GM21367 (cell line): ENCODE results near the gene NUDCD3.

Experiments used
- ATAC-seq: cut with Tn5 transposase; IDR thresholded peaks from one replicate; pipeline ENCODE4 v1.9.1; 2021; ENCODE audit not compliant: unreplicated experiment

NUDCD3 gene

DNA sequence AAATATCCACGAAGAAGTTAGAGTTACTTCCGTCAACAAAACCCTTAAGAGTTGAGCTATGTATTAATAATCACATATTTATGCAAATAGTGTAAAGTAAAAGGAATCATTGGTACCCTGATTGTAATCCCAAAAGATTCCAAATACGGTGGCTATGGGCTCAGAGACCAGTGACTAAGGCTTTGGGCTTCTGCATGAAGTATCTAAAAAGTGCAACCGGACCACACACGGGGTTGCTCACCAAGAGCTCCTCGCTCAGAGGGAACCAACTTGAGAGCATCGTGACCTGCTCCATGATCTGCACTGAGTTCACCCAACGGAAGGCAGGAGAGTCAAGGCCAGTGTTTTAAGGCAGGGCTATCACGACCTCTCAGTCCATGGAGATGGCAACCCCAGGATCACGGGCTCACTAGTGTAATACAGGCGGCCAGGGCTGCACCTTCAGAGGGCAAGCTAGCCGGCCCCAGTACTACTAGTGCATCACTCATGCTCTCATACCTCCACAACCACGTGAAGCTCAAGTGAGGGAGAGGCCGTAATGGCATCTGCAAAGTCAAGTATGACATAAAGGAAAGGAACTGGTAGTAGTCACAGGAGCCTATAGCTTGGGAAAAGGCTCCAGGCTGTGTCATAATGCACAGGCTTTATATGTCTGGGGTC is 87.9 kb downstream of the NUDCD3 start:
- ATAC-seq = no peak

DNA sequence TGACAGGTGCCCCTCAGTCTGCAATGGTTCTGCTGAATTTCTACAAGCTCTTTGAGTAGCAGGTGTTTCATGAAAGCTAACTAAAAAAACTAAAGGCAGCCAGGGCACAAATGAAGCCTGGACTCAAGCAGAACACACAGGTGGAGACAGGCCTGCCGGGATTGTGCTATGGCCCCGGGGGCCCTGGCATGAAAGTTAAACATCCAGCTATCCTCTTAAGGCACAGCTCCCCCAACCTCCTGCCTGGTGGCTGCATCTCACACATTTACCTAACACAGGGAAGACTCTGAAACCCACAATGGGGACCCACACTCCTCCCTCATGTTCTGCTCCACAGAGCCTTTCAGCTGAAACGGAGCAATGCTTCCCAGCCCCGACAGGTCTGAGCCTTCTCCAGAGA is 88.8 kb downstream of the NUDCD3 start:
- ATAC-seq = no peak

DNA sequence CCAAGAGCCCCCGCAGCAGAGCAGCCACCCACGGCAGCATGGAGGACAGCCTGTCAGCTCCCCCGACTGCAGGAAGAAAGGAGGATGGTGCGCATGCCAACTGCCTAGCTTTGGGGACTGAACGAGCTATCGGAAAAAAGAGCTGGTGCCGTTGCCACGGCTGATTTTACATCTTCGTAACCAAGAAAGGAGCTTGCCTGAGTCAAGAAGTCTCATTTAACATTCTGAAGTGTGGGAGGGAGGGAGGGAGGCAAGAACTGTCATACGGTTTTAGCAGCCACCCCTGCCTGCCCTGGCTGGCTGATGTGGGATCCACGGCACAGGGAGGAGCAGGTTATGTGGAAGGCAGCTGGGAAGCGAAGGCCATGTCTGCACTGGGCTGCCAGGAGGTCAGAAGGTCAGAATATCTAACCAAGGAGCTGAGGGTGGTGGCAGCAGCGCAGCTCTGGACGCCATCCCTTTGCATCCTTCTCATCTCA is 90.4 kb downstream of the NUDCD3 start:
- no peak for ATAC-seq

DNA sequence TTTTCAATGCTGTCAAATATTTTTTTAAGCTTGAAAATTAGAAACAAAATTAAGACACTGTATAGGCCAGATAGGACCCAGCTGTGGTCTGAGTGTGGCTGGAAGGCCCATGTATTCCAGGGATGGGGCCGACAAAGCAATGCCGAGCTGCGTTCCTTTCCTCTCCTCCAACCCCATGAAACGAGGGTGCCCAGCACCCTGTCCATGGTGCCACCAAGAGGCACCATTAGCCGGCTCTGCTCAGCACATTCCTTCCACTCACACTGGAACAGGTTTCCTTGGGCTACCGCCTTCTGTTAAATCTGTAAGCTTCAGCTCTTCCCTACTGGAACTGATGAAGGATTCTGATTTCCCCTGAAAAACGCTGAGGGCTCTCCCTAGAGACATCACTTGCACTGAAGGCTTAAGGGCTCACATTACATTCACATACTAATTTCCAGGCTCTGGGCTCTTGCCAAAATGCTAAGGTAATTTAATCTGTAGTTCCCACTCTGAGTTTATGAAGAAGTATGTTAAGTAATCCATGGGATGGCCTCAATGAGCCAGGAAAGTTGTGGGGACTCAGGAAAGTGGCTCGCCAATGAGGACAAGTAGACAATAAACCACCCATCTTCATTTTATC is 91.4 kb downstream of the NUDCD3 start:
- ATAC-seq = no peak

- ATAC-seq = no peak
These were observed 91.9 kb downstream of the NUDCD3 start for GRCh38 chr7:44398511-44398911.

GRCh38 chr7:44396931-44397545 is 93.4 kb downstream of the NUDCD3 start:
- no peak for ATAC-seq

GRCh38 chr7:44396496-44396895 is 94.0 kb downstream of the NUDCD3 start:
- no peak for ATAC-seq

GRCh38 chr7:44395067-44395466 is 95.4 kb downstream of the NUDCD3 start:
- no peak for ATAC-seq

GRCh38 chr7:44394636-44395035 is 95.8 kb downstream of the NUDCD3 start:
- ATAC-seq = no peak

DNA sequence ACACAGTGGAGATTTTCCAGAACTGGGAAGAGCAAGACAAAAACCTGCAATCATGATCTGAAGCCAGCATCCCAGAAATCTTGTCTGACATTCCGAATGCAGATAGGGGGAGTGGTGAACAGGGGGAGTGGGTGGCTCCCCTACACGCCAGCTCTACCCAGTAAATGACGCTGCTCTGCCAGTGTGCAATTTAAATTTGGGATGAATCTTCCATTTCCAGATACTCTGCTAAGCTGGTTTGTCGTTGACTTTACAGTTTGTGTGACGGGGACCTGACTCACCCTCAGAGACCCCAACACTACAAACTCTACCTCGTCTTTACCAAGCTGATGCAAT is 96.4 kb downstream of the NUDCD3 start:
- no peak for ATAC-seq

DNA sequence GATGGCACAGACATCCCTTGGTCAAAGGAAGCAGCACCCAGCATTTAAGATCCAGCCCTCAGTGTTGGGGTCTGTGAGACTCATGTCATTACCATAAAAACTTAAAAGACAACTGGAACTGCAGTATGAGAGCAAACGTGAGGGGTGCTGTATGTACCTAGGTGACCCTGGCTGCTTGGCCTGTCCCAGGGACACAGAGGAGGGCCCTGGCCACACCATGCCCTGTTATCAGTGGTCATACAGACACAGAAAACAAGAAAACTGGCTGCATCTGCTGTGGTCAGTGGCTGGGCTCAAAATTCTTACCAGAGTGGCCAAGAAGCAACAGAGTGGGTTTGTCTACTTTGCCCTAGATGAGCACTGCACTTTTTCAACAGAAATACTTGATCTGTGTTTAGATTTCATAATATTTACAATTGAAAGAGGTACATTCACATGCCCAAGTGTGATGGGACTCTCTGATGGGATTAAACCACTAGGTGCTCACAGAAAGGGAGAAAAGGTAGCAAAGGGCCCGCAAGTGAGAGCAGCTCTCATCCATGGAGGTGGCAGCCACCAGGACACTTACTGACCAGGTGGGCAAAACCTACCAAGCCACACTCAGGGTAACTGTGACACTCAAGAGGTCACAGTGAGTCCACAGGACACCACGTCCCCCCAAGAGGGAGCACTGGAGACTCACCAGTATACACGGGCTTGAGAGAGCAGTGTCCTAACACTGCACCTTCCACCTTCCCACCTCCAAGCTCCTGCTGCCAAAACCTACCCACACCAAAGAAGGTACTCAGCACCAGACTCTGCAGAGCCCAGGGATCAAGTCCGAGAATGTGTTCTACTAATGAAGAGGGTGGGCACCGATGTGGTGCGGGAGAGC is 97.0 kb downstream of the NUDCD3 start:
- ATAC-seq = no peak

DNA sequence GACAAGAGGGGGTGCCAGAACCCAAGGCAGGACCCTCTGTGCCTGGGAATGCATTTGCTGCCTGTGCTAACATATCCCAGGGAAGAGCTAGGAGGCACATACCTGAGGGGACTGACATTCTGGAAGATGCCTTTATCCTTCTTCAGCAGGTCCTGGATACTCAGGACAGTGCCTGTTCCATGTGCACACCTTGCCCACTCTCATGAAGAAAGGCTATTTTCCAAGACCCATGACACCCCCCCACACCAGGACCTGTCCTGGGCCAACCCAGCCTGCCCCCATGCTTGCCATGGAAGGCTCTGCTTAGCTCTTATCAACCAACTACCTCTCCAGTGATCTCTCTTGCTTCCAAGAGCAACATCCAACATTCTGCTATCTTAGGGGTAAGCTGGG is 97.8 kb downstream of the NUDCD3 start:
- ATAC-seq = no peak

DNA sequence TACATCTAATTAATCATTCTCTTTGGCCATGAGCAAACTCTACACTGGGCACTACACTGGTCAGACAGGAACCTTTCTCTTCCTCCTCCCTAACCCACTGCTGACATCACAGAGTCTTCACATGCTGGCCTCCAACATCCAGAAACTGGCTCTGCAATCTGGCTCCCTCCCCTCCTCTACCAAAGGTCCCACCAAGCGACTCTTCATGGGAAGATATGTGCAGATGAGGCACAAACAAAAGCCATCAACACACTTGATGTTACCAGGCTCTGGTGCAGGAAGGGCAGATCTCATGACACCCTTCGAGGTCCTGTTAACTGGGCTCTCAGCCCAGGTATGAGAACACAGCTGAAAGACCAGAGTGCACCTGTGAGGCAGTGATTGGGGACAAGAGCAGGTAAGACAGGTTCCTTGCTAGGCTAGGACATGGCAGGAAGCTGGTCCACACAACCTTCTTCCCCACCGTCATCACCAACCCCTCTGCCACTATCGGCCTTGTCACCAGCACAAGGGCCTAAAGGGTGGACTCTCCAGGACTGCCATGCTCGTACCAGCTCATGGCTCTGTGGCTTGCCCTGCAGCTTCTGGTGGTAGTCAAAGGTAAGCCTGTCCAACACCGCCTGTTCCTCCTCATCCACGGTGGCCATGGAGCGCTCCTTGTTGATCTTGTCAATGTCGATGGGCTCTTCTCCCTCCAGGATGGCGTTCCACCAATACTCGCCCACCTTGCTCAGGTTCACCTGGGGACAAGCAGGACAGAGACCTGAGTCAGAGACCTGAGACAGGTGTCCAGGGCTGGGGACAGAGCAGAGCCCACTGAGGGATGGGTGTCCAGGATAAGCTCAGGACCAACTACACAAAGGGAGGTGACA is 98.5 kb downstream of the NUDCD3 start:
- ATAC-seq = no peak

DNA sequence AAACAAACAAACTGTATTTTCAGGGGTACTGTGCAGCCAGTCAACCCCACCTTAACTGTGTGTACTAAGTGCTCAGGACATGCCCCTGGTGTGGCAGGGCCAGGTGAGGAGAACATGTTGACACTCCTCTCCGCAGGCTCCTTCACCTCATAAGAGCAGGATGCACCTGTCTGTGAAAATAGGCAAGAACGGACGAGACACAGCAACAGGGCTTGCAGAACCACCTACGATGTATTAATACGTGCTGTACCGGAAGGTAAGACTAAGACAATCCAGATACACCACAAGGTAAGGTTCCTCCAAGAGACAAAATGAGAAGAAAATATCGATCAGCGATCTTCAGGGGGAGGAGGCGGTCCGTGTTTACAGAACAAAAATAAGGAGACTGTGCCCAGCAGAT is 99.3 kb downstream of the NUDCD3 start:
- ATAC-seq = no peak

DNA sequence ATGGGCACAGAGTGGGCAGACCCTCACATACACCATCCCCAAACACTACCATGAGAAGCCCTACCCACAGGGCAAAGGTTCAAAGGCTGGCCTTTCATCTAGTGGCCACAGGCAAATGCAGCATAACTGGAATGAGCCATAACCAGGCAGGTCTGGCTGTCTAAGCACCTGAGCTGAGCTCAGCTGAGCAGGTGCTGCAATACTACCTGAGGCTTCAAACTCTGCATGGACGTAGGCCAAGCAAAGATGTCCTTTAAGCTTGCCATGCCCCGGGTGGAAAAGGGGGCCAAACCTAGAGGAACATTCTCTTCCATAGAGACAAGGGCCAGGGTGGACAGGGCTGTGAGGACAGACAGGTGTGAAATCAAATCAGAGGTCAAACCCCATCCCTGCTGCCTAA is 99.8 kb downstream of the NUDCD3 start:
- no peak for ATAC-seq

DNA sequence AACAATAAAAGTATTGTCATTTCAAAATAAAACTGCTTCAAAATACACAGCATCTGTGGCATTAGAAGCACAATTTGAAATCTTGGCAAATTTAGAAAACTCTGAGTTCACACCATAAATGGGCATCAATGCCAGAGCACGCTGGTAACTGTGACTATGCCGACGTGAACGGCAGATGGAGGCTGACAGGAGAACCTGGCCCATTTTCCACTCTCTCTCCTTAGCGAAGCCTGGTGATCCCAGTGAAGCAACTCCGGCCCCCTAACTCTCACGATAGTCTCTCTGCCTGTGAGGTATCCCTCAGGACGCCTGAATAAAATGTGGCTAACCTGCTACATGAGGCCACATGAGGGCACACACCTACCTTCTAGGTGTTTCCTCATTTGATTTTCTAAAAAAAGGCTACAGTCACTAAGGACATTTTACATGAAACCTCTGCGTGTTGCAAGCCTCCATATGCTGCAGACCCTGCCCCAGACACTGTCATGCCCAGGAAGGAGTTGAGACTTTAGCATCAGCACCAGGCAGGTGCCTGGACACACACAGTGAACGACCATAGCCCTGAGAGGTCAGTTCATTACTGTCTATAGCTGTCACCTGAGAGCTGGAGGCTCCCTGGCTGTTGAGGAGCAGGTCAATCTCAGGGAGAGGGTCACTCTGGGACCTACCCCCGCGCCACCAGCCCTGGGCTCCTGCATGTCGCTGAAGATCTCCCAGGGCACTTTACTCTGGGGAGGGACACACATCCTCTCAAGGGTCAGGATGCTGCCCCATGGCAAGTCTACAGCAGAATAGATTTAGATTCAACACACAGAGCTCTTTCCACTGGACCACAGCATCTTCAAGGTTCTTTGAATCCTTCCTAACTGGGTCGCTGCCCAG is 102.1 kb downstream of the NUDCD3 start:
- ATAC-seq = no peak

DNA sequence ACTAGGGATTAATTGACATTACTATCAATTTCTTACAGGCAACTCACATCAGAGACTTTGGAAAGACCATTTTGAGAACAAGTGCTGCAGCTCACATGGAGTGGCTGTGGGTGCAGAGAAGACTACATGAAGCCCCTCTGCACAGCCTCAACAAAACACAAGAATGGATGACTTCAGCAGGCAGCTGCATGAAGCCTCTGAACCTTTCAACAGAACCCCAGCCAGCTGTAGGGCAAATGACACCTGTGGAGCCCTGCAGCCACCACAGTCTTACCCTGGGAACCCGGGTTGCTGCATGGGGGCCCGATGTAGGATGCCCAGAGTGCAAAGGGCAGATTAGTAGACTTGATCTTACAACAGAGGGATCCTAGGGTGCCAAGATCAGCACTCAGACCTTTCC is 103.1 kb downstream of the NUDCD3 start:
- no peak for ATAC-seq

- no peak for ATAC-seq
These were observed 104.1 kb downstream of the NUDCD3 start for GRCh38 chr7:44386139-44386913.
